OCI-LY1 (cell line): ENCODE results near the gene C20orf173.

Source experiments
- H2AFZ ChIP-seq: fragments of 200-600 bp; sonication (generic), shearing (Covaris generic); 2 replicates; pipeline ENCODE4 v1.6.0; 2014; ENCODE audit warnings: antibody characterized with exemption, mild to moderate bottlenecking, low read length
- H3F3A ChIP-seq: fragments of 200-600 bp; sonication (generic), shearing (Covaris generic); 2 replicates; pipeline ENCODE4 v1.6.0; 2014; ENCODE audit warnings: mild to moderate bottlenecking, antibody characterized with exemption, low read length, moderate library complexity; ENCODE audit not compliant: insufficient read depth
- H3K27ac ChIP-seq: fragments of 200-600 bp; sonication (generic); 2 replicates; pipeline ENCODE4 v1.5.1; 2014; ENCODE audit warnings: low read length, mixed run types, mild to moderate bottlenecking, low read depth; ENCODE audit not compliant: poor library complexity, severe bottlenecking
- H3K27me3 ChIP-seq: fragments of 200-600 bp; sonication (generic); 2 replicates; pipeline ENCODE4 v1.6.0; 2014; ENCODE audit warnings: antibody characterized with exemption, mild to moderate bottlenecking, low read length, moderate library complexity; ENCODE audit not compliant: insufficient read depth
- H3K36me3 ChIP-seq: fragments of 200-600 bp; sonication (generic); 2 replicates; pipeline ENCODE4 v1.6.1; 2014; ENCODE audit warnings: mild to moderate bottlenecking, antibody characterized with exemption, low read length, moderate library complexity, mixed read lengths; ENCODE audit not compliant: insufficient read depth
- H3K4me1 ChIP-seq: fragments of 200-600 bp; sonication (generic); 2 replicates; pipeline ENCODE4 v1.5.1; 2014; ENCODE audit warnings: mild to moderate bottlenecking, low read length, moderate library complexity; ENCODE audit not compliant: insufficient read depth, severe bottlenecking
- H3K4me2 ChIP-seq: fragments of 200-600 bp; sonication (generic), shearing (Covaris generic); 2 replicates; pipeline ENCODE4 v1.6.1; 2014; ENCODE audit warnings: low read length
- H3K4me3 ChIP-seq: fragments of 200-600 bp; sonication (generic); 2 replicates; pipeline ENCODE4 v1.5.1; 2014; ENCODE audit warnings: low read length, low read depth, mild to moderate bottlenecking, mixed read lengths; ENCODE audit not compliant: poor library complexity, severe bottlenecking
- H3K79me2 ChIP-seq: fragments of 200-600 bp; shearing (Covaris generic); 2 replicates; pipeline ENCODE4 v1.6.1; 2016; ENCODE audit warnings: mixed run types, low read length, mixed read lengths; ENCODE audit not compliant: insufficient read depth
- H3K9ac ChIP-seq: fragments of 200-600 bp; sonication (generic), shearing (Covaris generic); 2 replicates; pipeline ENCODE4 v1.6.1; 2014; ENCODE audit warnings: mild to moderate bottlenecking, low read length, mixed read lengths
- H3K9me2 ChIP-seq: fragments of 200-600 bp; sonication (generic), shearing (Covaris generic); 2 replicates; pipeline ENCODE4 v1.6.1; 2014; ENCODE audit warnings: low read depth, mild to moderate bottlenecking, low read length, mixed read lengths
- H3K9me3 ChIP-seq: fragments of 200-600 bp; shearing (Covaris generic); 2 replicates; pipeline ENCODE4 v1.6.1; 2014; ENCODE audit warnings: low read length, mixed read lengths
- H4K20me1 ChIP-seq: fragments of 200-600 bp; sonication (generic), shearing (Covaris generic); 2 replicates; pipeline ENCODE4 v1.6.0; 2016; ENCODE audit warnings: mild to moderate bottlenecking, low read length; ENCODE audit not compliant: insufficient read depth
- CTCF ChIP-seq: fragments of 200-600 bp; sonication (generic), shearing (Covaris generic); IDR thresholded peaks from 2 replicates; pipeline ENCODE4 v1.5.1; 2017; ENCODE audit warnings: mild to moderate bottlenecking, antibody characterized with exemption, low read length, moderate library complexity, mixed read lengths
- EZH2 ChIP-seq: fragments of 200-600 bp; sonication (generic), shearing (Covaris generic); IDR thresholded peaks from 2 replicates; pipeline ENCODE4 v1.8.0; 2017; ENCODE audit warnings: borderline replicate concordance, mixed run types, mild to moderate bottlenecking, antibody characterized with exemption, low read length, moderate library complexity, mixed read lengths

The C20orf173 gene

GRCh38 chr20:35563834-35564233, 34.4 kb upstream of the C20orf173 start:
- Histone ChIP-seq H3K4me1 (peaks cover 15% of the 10 kb centered on the region), H3K79me2 (no peaks in the 10 kb centered on the region), H3K9me2 (no peaks in the 10 kb centered on the region), H3K36me3 (peaks cover 3% of the 10 kb centered on the region; the same call in 1 of the 2 replicates), H3K4me2 (no peak overlapping the region), H4K20me1 (no peaks in the 10 kb centered on the region), H3F3A (no peaks in the 10 kb centered on the region), H3K27ac (no peak overlapping the region), H3K27me3 (no peaks in the 10 kb centered on the region), H3K9me3 (no peaks in the 10 kb centered on the region), H3K9ac (no peak overlapping the region), H2AFZ (no peak overlapping the region), H3K4me3 (no peak overlapping the region)
- no peak for TF ChIP-seq EZH2
- no peak for TF ChIP-seq CTCF

GRCh38 chr20:35562541-35563110, 33.2 kb upstream of the C20orf173 start:
- Histone ChIP-seq H3F3A (no peaks in the 10 kb centered on the region), H3K4me1 (peaks cover 15% of the 10 kb centered on the region), H2AFZ (no peak overlapping the region), H3K4me3 (no peak overlapping the region), H3K36me3 (peaks cover 9% of the 10 kb centered on the region; the same call in 1 of the 2 replicates), H4K20me1 (no peaks in the 10 kb centered on the region), H3K4me2 (no peak overlapping the region), H3K9me2 (no peaks in the 10 kb centered on the region), H3K9ac (no peak overlapping the region), H3K79me2 (no peaks in the 10 kb centered on the region), H3K27me3 (no peaks in the 10 kb centered on the region), H3K27ac (no peak overlapping the region), H3K9me3 (no peaks in the 10 kb centered on the region)
- TF ChIP-seq CTCF (no peak), EZH2 (no peak)

DNA sequence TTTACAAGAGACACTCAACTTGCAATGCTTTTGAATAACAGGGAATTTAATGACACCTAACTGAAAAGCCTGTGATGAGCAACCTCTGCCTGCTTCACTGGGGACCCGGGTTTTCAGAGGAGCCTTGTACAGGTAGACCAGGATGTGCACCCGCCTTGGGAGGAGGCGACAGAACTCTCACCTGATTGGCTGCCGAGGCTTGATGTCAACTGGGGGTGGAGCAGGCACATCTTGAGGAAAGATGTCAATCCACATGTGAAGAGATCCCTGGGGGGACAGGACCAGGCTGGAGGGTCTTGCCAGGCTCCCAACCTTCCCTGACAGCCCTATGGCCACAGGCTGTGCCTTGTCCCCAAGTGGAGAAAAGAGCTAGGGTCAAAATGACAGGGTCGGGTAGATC, 32.2 kb upstream of the C20orf173 start:
- H4K20me1 ChIP-seq: no peaks in the 10 kb centered on the region
- H3K9me2 ChIP-seq: no peaks in the 10 kb centered on the region
- TF ChIP-seq EZH2 (no peak), CTCF (no peak)
- H3K4me2 ChIP-seq: peak overlapping the region; percentile 35; the same call in 1 of the 2 replicates
- H3K9me3 ChIP-seq: no peaks in the 10 kb centered on the region
- H3F3A ChIP-seq: no peaks in the 10 kb centered on the region
- H3K4me3 ChIP-seq: no peak overlapping the region
- H3K4me1 ChIP-seq: peaks cover 15% of the 10 kb centered on the region
- peak overlapping the region; percentile 10 for H3K27ac ChIP-seq
- H3K79me2 ChIP-seq: no peaks in the 10 kb centered on the region
- no peak overlapping the region; the same call in 1 of the 2 replicates for H3K9ac ChIP-seq
- H3K27me3 ChIP-seq: no peaks in the 10 kb centered on the region
- H3K36me3 ChIP-seq: peaks cover 17% of the 10 kb centered on the region; the same call in 1 of the 2 replicates
- H2AFZ ChIP-seq: no peak overlapping the region
